ENCODE data around the gene ARPC1A.
"Not testable (repeated sequence)": the region's sequence is repeated elsewhere in the genome, so short reads cannot be mapped to it uniquely, and the experiment has no call there.

The ARPC1A gene

GRCh38 chr7:99325001-99325493 is 651 bp upstream of the ARPC1A start:
- Histone ChIP-seq H3K4me3 (replicated peaks; ENCODE audit: low read depth, low read length) (peak overlapping the region; percentile 92), H3K27me3 (replicated peaks; ENCODE audit: control insufficient read depth, insufficient read depth, low read length) (no peaks in the 10 kb centered on the region), H3K36me3 (ENCODE audit: control insufficient read depth, insufficient read depth, low read length) (no peaks in the 10 kb centered on the region)
- no peak for TF ChIP-seq CTCF (IDR thresholded peaks at IDR 0.05; ENCODE audit: insufficient read depth, low read length, poor library complexity, severe bottlenecking)
- DNase-seq (ENCODE audit: extremely low read depth, insufficient read length), result no peak

- Histone ChIP-seq H3K4me3 (replicated peaks; ENCODE audit: low read depth, low read length) (peak overlapping the region; percentile 92), H3K27me3 (replicated peaks; ENCODE audit: control insufficient read depth, insufficient read depth, low read length) (no peaks in the 10 kb centered on the region), H3K36me3 (ENCODE audit: control insufficient read depth, insufficient read depth, low read length) (no peaks in the 10 kb centered on the region)
- DNase-seq (ENCODE audit: extremely low read depth, insufficient read length), result no peak
- TF ChIP-seq CTCF (IDR thresholded peaks at IDR 0.05; ENCODE audit: insufficient read depth, low read length, poor library complexity, severe bottlenecking), result no peak
Observed at GRCh38 chr7:99326408-99326782, 697 bp downstream of the ARPC1A start.

GRCh38 chr7:99330314-99330961 is 4.7 kb downstream of the ARPC1A start:
- not testable (repeated sequence) for H3K27me3 ChIP-seq (replicated peaks; ENCODE audit: control insufficient read depth, insufficient read depth, low read length); H3K4me3 ChIP-seq (replicated peaks; ENCODE audit: low read depth, low read length); DNase-seq (ENCODE audit: extremely low read depth, insufficient read length); H3K36me3 ChIP-seq (ENCODE audit: control insufficient read depth, insufficient read depth, low read length)

GRCh38 chr7:99331002-99331401 is 5.3 kb downstream of the ARPC1A start:
- H3K4me3 ChIP-seq (replicated peaks; ENCODE audit: low read depth, low read length), result no peak overlapping the region
- H3K36me3 ChIP-seq (ENCODE audit: control insufficient read depth, insufficient read depth, low read length), result peaks cover 2% of the 10 kb centered on the region
- no peaks in the 10 kb centered on the region for H3K27me3 ChIP-seq (replicated peaks; ENCODE audit: control insufficient read depth, insufficient read depth, low read length)
- no peak for TF ChIP-seq CTCF (IDR thresholded peaks at IDR 0.05; ENCODE audit: insufficient read depth, low read length, poor library complexity, severe bottlenecking)
- DNase-seq (ENCODE audit: extremely low read depth, insufficient read length), result no peak

GRCh38 chr7:99339595-99339994 is 13.9 kb downstream of the ARPC1A start:
- no peaks in the 10 kb centered on the region for H3K27me3 ChIP-seq (replicated peaks; ENCODE audit: control insufficient read depth, insufficient read depth, low read length)
- no peak for DNase-seq (ENCODE audit: extremely low read depth, insufficient read length)
- H3K4me3 ChIP-seq (replicated peaks; ENCODE audit: low read depth, low read length), result no peak overlapping the region
- no peak for TF ChIP-seq CTCF (IDR thresholded peaks at IDR 0.05; ENCODE audit: insufficient read depth, low read length, poor library complexity, severe bottlenecking)
- peaks cover 13% of the 10 kb centered on the region for H3K36me3 ChIP-seq (ENCODE audit: control insufficient read depth, insufficient read depth, low read length)

GRCh38 chr7:99340659-99341058 is 15.0 kb downstream of the ARPC1A start:
- DNase-seq (ENCODE audit: extremely low read depth, insufficient read length), result no peak
- H3K4me3 ChIP-seq (replicated peaks; ENCODE audit: low read depth, low read length), result no peak overlapping the region
- H3K27me3 ChIP-seq (replicated peaks; ENCODE audit: control insufficient read depth, insufficient read depth, low read length), result no peaks in the 10 kb centered on the region
- peaks cover 11% of the 10 kb centered on the region for H3K36me3 ChIP-seq (ENCODE audit: control insufficient read depth, insufficient read depth, low read length)
- TF ChIP-seq CTCF (IDR thresholded peaks at IDR 0.05; ENCODE audit: insufficient read depth, low read length, poor library complexity, severe bottlenecking), result no peak
